ENCODE data around the gene ALDH3A2.

Gene ALDH3A2

GRCh38 chr17:19706791-19707727, 58.5 kb downstream of the ALDH3A2 start:
- TF ChIP-seq CTCF (IDR thresholded peaks at IDR 0.05; ENCODE audit: insufficient read depth, low read depth, low read length, missing control alignments), result no peak
- no peak overlapping the region for H3K4me3 ChIP-seq (ENCODE audit: low read depth, low read length)
- DNase-seq (ENCODE audit: low read depth), result no peak

GRCh38 chr17:19707728-19708221, 59.2 kb downstream of the ALDH3A2 start:
- TF ChIP-seq CTCF (IDR thresholded peaks at IDR 0.05; ENCODE audit: insufficient read depth, low read depth, low read length, missing control alignments), result no peak
- DNase-seq (ENCODE audit: low read depth), result no peak
- H3K4me3 ChIP-seq (ENCODE audit: low read depth, low read length), result no peak overlapping the region

GRCh38 chr17:19708431-19709175, 60.1 kb downstream of the ALDH3A2 start:
- H3K4me3 ChIP-seq (ENCODE audit: low read depth, low read length), result no peak overlapping the region
- TF ChIP-seq CTCF (IDR thresholded peaks at IDR 0.05; ENCODE audit: insufficient read depth, low read depth, low read length, missing control alignments), result no peak
- no peak for DNase-seq (ENCODE audit: low read depth)

- no peak overlapping the region for H3K4me3 ChIP-seq (ENCODE audit: low read depth, low read length)
- no peak for TF ChIP-seq CTCF (IDR thresholded peaks at IDR 0.05; ENCODE audit: insufficient read depth, low read depth, low read length, missing control alignments)
- no peak for DNase-seq (ENCODE audit: low read depth)
Measured at GRCh38 chr17:19709841-19710240, 61.3 kb downstream of the ALDH3A2 start.

- TF ChIP-seq CTCF (IDR thresholded peaks at IDR 0.05; ENCODE audit: insufficient read depth, low read depth, low read length, missing control alignments), result no peak
- DNase-seq (ENCODE audit: low read depth), result no peak
Measured at GRCh38 chr17:19712436-19713004, 64.0 kb downstream of the ALDH3A2 start.

GRCh38 chr17:19713462-19713861, 64.9 kb downstream of the ALDH3A2 start:
- H3K4me3 ChIP-seq (ENCODE audit: low read depth, low read length), result no peak overlapping the region
- DNase-seq (ENCODE audit: low read depth), result no peak
- TF ChIP-seq CTCF (IDR thresholded peaks at IDR 0.05; ENCODE audit: insufficient read depth, low read depth, low read length, missing control alignments), result peak; percentile 5

More at GRCh38 chr17:19712436-19713004, 64.0 kb downstream of the ALDH3A2 start:
- no peak overlapping the region for H3K4me3 ChIP-seq (ENCODE audit: low read depth, low read length)

Data from GM12865 (cell line).